ENCODE data around the gene HHLA2.

Gene HHLA2

GRCh38 chr3:108312656-108313055 lies 16.3 kb downstream of the HHLA2 start:
- Histone ChIP-seq H3K4ac (ENCODE audit: low read length) (no peak overlapping the region), H3K4me1 (ENCODE audit: control insufficient read depth in 2 of 2, insufficient read depth in 1 of 2, low read depth in 1 of 2, low read length in 2 of 2) (no peaks in the 10 kb centered on the region), H4K91ac (ENCODE audit: low read depth, low read length, poor library complexity) (no peak overlapping the region), H2BK12ac (ENCODE audit: low read length) (no peak overlapping the region), H3K18ac (ENCODE audit: low read length) (no peak overlapping the region), H3K14ac (ENCODE audit: low read length) (no peak overlapping the region), H3K23ac (ENCODE audit: low read depth, low read length, poor library complexity) (no peak overlapping the region), H2AFZ (ENCODE audit: low read length) (no peak overlapping the region), H3K27ac (replicated peaks; ENCODE audit: low read length) (no peak overlapping the region), H3K79me1 (ENCODE audit: low read depth, low read length) (no peaks in the 10 kb centered on the region), H3K36me3 (replicated peaks in 1 of 2; ENCODE audit: control insufficient read depth in 2 of 2, insufficient read depth in 2 of 2, low read length in 2 of 2) (no peaks in the 10 kb centered on the region), H3K27me3 (ENCODE audit: control insufficient read depth in 3 of 3, insufficient read depth in 3 of 3, low read depth in 1 of 3, low read length in 3 of 3) (no peaks in the 10 kb centered on the region), H2BK120ac (ENCODE audit: low read depth, low read length) (no peak overlapping the region), H2BK5ac (ENCODE audit: low read length) (no peak overlapping the region), H3K4me2 (ENCODE audit: insufficient read depth, low read length, poor library complexity, severe bottlenecking) (no peak overlapping the region), H2BK15ac (ENCODE audit: low read length) (no peak overlapping the region), H4K8ac (ENCODE audit: low read depth, low read length) (no peak overlapping the region), H2AK5ac (ENCODE audit: low read depth, low read length) (no peak overlapping the region), H3K4me3 (ENCODE audit: low read length in 2 of 2) (no peak overlapping the region), H3K9me3 (replicated peaks in 1 of 2; ENCODE audit: control insufficient read depth in 2 of 2, insufficient read depth in 1 of 2, low read depth in 1 of 2, low read length in 2 of 2) (no peaks in the 10 kb centered on the region), H3K9ac (ENCODE audit: low read depth, low read length, poor library complexity) (no peak overlapping the region)
- WGBS, 2 donors (ENCODE audit: extremely low coverage in 2 of 2, insufficient read length in 2 of 2, insufficient replicate concordance in 1 of 2): no CpG with 5 or more reads among the region's 1 CpG
- DNase-seq (ENCODE audit: low spot score): no peak

DNA sequence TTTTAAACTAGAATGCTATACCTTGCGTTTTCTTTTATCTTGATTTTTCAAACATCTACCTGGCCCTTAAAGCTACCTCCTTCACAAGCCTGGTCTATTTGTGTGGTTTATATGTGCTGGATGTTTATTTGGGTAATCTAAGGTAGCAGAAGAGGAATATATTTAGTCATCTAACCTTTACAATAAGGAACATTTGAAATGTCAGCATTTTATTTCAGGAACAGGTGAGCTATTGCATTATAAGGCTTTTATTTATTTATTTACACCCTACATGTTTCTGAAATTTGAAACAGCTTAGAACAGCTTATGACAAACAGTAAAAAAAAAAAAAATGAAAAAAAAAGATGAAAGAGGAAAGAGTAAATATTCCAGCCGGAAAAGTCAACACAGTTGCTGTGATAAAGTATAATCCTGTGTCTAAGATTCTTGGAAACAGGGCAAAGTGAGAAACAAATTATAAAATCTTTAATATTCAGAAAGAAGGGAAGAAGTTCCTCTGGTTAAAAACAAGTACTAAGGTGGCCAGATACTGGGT lies 19.5 kb downstream of the HHLA2 start:
- no peak overlapping the region for H3K18ac ChIP-seq (ENCODE audit: low read length)
- no peak for DNase-seq (ENCODE audit: low spot score)
- H3K4ac ChIP-seq (ENCODE audit: low read length): no peak overlapping the region
- no CpG with 5 or more reads among the region's 2 CpGs for WGBS, 2 donors (ENCODE audit: extremely low coverage in 2 of 2, insufficient read length in 2 of 2, insufficient replicate concordance in 1 of 2)
- no peaks in the 10 kb centered on the region for H3K79me1 ChIP-seq (ENCODE audit: low read depth, low read length)
- no peaks in the 10 kb centered on the region for H3K36me3 ChIP-seq (replicated peaks in 1 of 2; ENCODE audit: control insufficient read depth in 2 of 2, insufficient read depth in 2 of 2, low read length in 2 of 2)
- H2AK5ac ChIP-seq (ENCODE audit: low read depth, low read length): no peak overlapping the region
- H3K14ac ChIP-seq (ENCODE audit: low read length): no peak overlapping the region
- H3K9me3 ChIP-seq (replicated peaks in 1 of 2; ENCODE audit: control insufficient read depth in 2 of 2, insufficient read depth in 1 of 2, low read depth in 1 of 2, low read length in 2 of 2): no peaks in the 10 kb centered on the region
- H3K23ac ChIP-seq (ENCODE audit: low read depth, low read length, poor library complexity): no peak overlapping the region
- H2BK12ac ChIP-seq (ENCODE audit: low read length): no peak overlapping the region
- no peak overlapping the region for H2BK120ac ChIP-seq (ENCODE audit: low read depth, low read length)
- H4K8ac ChIP-seq (ENCODE audit: low read depth, low read length): no peak overlapping the region
- H3K27me3 ChIP-seq (ENCODE audit: control insufficient read depth in 3 of 3, insufficient read depth in 3 of 3, low read depth in 1 of 3, low read length in 3 of 3): no peaks in the 10 kb centered on the region
- H2AFZ ChIP-seq (ENCODE audit: low read length): no peak overlapping the region
- no peak overlapping the region for H3K27ac ChIP-seq (replicated peaks; ENCODE audit: low read length)
- no peaks in the 10 kb centered on the region for H3K4me1 ChIP-seq (ENCODE audit: control insufficient read depth in 2 of 2, insufficient read depth in 1 of 2, low read depth in 1 of 2, low read length in 2 of 2)
- H2BK5ac ChIP-seq (ENCODE audit: low read length): no peak overlapping the region
- H3K4me3 ChIP-seq (ENCODE audit: low read length in 2 of 2): no peak overlapping the region
- H4K91ac ChIP-seq (ENCODE audit: low read depth, low read length, poor library complexity): no peak overlapping the region
- H3K9ac ChIP-seq (ENCODE audit: low read depth, low read length, poor library complexity): no peak overlapping the region
- no peak overlapping the region for H2BK15ac ChIP-seq (ENCODE audit: low read length)
- no peak overlapping the region for H3K4me2 ChIP-seq (ENCODE audit: insufficient read depth, low read length, poor library complexity, severe bottlenecking)

- Histone ChIP-seq H2AK5ac (ENCODE audit: low read depth, low read length) (no peak overlapping the region), H3K4me2 (ENCODE audit: insufficient read depth, low read length, poor library complexity, severe bottlenecking) (no peak overlapping the region), H2AFZ (ENCODE audit: low read length) (no peak overlapping the region), H3K4me1 (ENCODE audit: control insufficient read depth in 2 of 2, insufficient read depth in 1 of 2, low read depth in 1 of 2, low read length in 2 of 2) (peaks cover 0 to 2% of the 10 kb centered on the region in 2 donors), H2BK15ac (ENCODE audit: low read length) (no peak overlapping the region), H4K8ac (ENCODE audit: low read depth, low read length) (no peak overlapping the region), H3K23ac (ENCODE audit: low read depth, low read length, poor library complexity) (no peak overlapping the region), H3K4ac (ENCODE audit: low read length) (no peak overlapping the region), H3K9ac (ENCODE audit: low read depth, low read length, poor library complexity) (no peak overlapping the region), H3K79me1 (ENCODE audit: low read depth, low read length) (no peaks in the 10 kb centered on the region), H3K36me3 (replicated peaks in 1 of 2; ENCODE audit: control insufficient read depth in 2 of 2, insufficient read depth in 2 of 2, low read length in 2 of 2) (no peaks in the 10 kb centered on the region), H3K18ac (ENCODE audit: low read length) (no peak overlapping the region), H3K27me3 (ENCODE audit: control insufficient read depth in 3 of 3, insufficient read depth in 3 of 3, low read depth in 1 of 3, low read length in 3 of 3) (no peaks in the 10 kb centered on the region), H3K9me3 (replicated peaks in 1 of 2; ENCODE audit: control insufficient read depth in 2 of 2, insufficient read depth in 1 of 2, low read depth in 1 of 2, low read length in 2 of 2) (no peaks in the 10 kb centered on the region), H2BK12ac (ENCODE audit: low read length) (no peak overlapping the region), H2BK5ac (ENCODE audit: low read length) (no peak overlapping the region), H3K14ac (ENCODE audit: low read length) (no peak overlapping the region), H3K27ac (replicated peaks; ENCODE audit: low read length) (no peak overlapping the region), H3K4me3 (ENCODE audit: low read length in 2 of 2) (no peak overlapping the region), H2BK120ac (ENCODE audit: low read depth, low read length) (no peak overlapping the region), H4K91ac (ENCODE audit: low read depth, low read length, poor library complexity) (no peak overlapping the region)
- WGBS, 2 donors (ENCODE audit: extremely low coverage in 2 of 2, insufficient read length in 2 of 2, insufficient replicate concordance in 1 of 2): no CpG with 5 or more reads among the region's 6 CpGs
- DNase-seq (ENCODE audit: low spot score): no peak
These were observed 23.2 kb downstream of the HHLA2 start for GRCh38 chr3:108319428-108320082.

DNA sequence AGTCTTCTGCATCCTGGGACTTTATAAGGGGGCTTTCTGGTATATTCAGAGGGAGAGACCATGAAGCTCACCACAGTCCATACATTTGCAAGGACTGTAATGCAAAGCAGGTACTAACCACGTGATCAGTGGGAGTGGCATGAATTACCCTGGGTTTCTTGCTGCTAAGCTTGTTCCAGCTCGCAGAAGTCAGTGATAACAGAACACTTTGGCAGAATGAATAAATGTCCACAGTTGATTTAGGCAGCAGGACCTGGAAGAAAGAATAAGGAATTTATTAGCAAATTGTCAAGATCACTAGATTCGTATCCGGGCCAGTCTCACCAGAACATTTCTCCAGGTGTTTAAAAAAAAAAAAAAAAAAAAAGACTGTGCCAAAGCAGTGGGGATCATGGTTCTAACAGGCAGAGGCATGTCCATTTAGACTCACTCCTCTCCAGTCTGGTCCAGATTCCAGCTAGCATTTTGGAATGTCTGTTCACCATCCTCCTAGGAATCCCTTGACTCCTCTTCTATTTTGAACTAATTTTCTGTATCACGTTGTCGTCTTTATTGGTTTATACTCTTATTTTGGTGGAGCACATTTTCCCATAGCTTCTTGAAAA lies 24.5 kb downstream of the HHLA2 start:
- Histone ChIP-seq H2AFZ (ENCODE audit: low read length) (no peak overlapping the region), H3K4me2 (ENCODE audit: insufficient read depth, low read length, poor library complexity, severe bottlenecking) (no peak overlapping the region), H2BK15ac (ENCODE audit: low read length) (no peak overlapping the region), H3K4me1 (ENCODE audit: control insufficient read depth in 2 of 2, insufficient read depth in 1 of 2, low read depth in 1 of 2, low read length in 2 of 2) (peaks cover 0 to 2% of the 10 kb centered on the region in 2 donors), H4K8ac (ENCODE audit: low read depth, low read length) (no peak overlapping the region), H3K27ac (replicated peaks; ENCODE audit: low read length) (no peak overlapping the region), H2AK5ac (ENCODE audit: low read depth, low read length) (no peak overlapping the region), H2BK120ac (ENCODE audit: low read depth, low read length) (no peak overlapping the region), H3K4ac (ENCODE audit: low read length) (no peak overlapping the region), H3K79me1 (ENCODE audit: low read depth, low read length) (no peaks in the 10 kb centered on the region), H2BK5ac (ENCODE audit: low read length) (no peak overlapping the region), H3K9me3 (replicated peaks in 1 of 2; ENCODE audit: control insufficient read depth in 2 of 2, insufficient read depth in 1 of 2, low read depth in 1 of 2, low read length in 2 of 2) (no peaks in the 10 kb centered on the region), H3K36me3 (replicated peaks in 1 of 2; ENCODE audit: control insufficient read depth in 2 of 2, insufficient read depth in 2 of 2, low read length in 2 of 2) (no peaks in the 10 kb centered on the region), H3K23ac (ENCODE audit: low read depth, low read length, poor library complexity) (no peak overlapping the region), H3K9ac (ENCODE audit: low read depth, low read length, poor library complexity) (no peak overlapping the region), H3K27me3 (ENCODE audit: control insufficient read depth in 3 of 3, insufficient read depth in 3 of 3, low read depth in 1 of 3, low read length in 3 of 3) (no peaks in the 10 kb centered on the region), H3K4me3 (ENCODE audit: low read length in 2 of 2) (no peak overlapping the region), H2BK12ac (ENCODE audit: low read length) (no peak overlapping the region), H3K18ac (ENCODE audit: low read length) (no peak overlapping the region), H3K14ac (ENCODE audit: low read length) (no peak overlapping the region), H4K91ac (ENCODE audit: low read depth, low read length, poor library complexity) (no peak overlapping the region)
- WGBS, 2 donors (ENCODE audit: extremely low coverage in 2 of 2, insufficient read length in 2 of 2, insufficient replicate concordance in 1 of 2): no CpG with 5 or more reads among the region's 6 CpGs
- DNase-seq (ENCODE audit: low spot score): no peak

All from neuronal stem cell (in vitro differentiated cells).